ENCODE results near the gene CARD9. TPM values are rescaled to one million over a fixed set of nuclear protein-coding genes. Genes with fewer than 3 reads are reported as not detected.

CARD9 gene
- total RNA-seq, 1 donor from 2014 or later = 0.41 TPM

DNA sequence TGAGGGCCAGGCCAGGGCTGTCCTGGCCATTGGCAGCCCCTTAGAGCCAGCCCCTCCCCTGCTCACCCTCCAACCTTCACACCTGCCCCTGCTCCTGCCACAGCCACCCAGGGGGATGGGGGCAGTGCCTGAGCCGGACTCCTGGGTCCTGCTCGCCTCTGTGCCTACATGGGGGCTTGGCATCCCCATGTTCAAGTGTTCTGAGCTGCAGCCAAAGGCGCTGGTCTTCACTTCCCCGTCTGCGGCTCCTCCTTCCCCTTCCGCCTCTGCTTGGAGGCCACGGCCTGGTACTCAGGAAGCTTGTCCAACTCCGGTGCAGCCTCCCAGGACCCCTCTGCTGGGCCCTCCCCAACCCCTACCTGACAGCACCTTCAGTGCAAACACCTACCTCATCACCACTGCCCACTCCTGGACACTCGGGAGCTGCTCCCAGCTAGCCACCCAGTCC is 7.7 kb downstream of the CARD9 start:
- DNase-seq (ENCODE audit: low spot score in 2 of 2) = no peak
- FAIRE-seq = no peak

GRCh38 chr9:136364942-136365774 is 8.3 kb downstream of the CARD9 start:
- FAIRE-seq (no peak), DNase-seq (ENCODE audit: low spot score in 2 of 2) (no peak)

GRCh38 chr9:136363949-136364748 is 9.3 kb downstream of the CARD9 start:
- FAIRE-seq (no peak), DNase-seq (ENCODE audit: low spot score in 2 of 2) (no peak)

DNA sequence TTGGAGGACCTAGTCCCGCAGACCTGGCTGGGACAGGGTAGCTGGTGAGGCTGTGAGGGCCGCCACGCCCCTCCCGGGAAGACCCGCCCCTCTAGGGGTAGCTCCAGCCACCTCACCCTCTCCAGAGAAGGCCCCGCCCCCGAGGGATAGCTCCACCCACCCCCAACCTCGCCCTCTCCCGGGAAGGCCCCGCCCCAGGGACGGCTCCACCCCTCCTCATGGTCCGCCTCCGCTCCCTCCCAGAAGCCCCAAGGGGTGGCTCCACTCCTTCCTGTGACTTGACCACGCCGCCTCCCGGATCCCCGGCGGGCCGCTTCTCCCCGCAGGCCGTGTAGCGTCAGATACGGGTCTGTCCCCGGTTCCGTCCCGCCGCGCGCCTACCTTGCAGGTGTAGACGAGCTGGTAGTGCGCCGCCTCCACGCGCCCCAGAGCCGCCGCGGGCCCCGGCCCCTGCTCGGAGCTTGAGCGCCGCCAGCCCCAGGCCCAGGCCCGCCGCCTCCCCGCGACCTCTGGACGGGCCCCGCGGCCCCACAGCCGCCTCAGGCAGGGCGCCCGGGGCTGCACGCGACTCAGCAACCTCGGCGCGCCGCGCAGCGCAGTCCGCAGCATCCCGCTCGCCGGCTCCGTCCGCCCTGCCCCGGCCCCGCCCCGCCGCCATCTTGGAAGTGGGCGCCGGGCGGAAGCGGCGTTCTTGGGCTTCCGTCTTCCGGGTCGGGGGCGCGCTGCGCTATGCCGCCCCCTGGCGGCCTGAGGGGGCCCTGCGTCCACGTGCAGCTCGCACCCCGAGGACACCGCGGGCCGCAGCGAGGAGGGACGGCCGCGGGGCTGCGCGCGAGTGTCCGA is 10.1 kb downstream of the CARD9 start, which contains the start of gene DNLZ:
Gene DNLZ, minus strand, starts transcription at position 639 of the 843 bp plus-strand sequence. Its CDS starts 30 bp downstream, at position 609.
- FAIRE-seq = no peak

GRCh38 chr9:136362450-136362784 is 11.1 kb downstream of the CARD9 start:
- DNase-seq (ENCODE audit: low spot score in 2 of 2) = no peak
- no peak for FAIRE-seq

More for the DNA sequence above, 10.1 kb downstream of the CARD9 start, which contains the start of gene DNLZ:
- peak; percentile 98 to 100 for DNase-seq (ENCODE audit: low spot score in 2 of 2)

- FAIRE-seq = no peak
- DNase-seq (ENCODE audit: low spot score in 2 of 2) = no peak
These were observed 11.6 kb downstream of the CARD9 start for GRCh38 chr9:136361754-136362449.

DNA sequence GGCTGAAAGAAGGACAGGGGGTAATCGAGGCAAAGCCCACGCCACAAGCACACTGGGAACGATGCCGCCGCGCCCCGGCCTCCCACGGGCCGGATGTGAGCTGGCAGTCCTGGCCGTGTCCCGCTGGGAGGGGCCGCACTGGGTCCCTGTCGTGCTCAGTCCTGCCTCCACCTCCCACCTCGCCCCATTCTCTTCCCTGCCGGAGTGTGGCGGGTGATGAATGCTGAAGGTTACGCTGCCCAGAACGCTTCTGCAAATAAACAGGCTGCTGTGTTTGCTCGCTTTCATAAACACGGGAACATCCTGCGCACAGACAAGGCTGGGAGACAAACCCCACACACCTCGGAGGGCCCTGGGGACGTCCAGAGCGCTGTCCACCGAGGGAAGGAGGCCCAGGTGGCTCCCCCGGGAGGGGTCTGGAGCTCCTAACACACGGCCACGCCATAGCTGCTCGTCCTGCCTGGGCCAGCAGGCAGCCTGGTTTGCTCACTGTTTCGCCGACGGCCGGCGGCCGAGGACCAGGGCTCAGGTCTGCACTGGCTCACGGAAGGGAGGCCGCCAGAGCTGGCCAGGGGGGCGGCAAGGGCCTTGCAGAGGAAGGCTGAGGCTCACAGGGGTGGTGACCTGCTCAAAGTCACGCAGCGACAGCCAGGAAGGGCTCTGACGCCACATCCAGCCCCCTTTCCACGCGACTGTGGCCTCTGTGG is 12.3 kb downstream of the CARD9 start:
- peak in 1 of 2 donors; percentile 61 for DNase-seq (ENCODE audit: low spot score in 2 of 2)
- no peak for FAIRE-seq

DNA sequence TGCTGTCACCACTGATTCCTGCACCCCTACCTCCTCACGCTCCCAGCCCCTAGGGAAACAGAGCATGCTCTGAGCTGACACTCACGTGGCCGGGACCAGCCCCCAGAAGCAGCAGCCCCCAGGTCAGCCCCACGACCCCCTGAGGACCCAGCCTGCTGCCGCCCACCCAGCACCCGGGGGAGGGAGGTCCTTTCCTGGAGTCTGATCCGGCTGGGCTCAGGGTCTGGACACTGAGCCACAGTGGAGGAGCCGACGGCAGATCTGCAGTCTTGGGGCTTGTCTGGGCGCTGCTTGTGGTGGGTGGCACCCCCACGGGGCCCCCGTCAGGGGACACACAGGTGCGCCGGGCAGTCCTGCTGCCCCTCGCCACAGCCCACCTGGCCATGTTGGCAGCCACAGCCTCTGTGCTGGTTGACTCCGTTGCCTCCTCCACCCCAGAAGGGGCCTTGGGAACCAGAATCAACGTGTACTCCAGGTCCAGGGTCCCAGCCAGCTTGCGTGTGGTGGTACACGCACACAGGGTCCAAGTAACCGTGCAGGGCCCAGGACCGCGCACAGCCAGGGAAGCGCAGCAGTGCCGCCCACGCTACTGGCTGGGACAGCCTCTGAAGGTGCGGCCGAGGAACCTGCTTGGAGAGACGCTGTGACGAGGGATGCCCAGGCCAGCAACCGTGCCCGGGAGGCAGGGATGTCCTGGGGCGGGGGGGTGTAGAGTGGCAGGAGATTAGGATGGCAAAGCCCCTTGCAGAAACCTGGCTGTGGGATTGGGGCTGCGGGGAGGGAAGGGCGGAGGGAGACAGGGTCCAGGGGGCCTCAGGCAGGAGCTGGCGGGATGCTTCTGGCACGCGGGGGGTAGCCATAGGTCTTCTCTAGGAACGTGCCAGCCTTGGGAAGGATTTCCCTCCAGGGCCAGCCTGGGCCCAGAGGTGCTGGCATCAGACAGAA is 13.4 kb downstream of the CARD9 start:
- DNase-seq (ENCODE audit: low spot score in 2 of 2) = no peak
- no peak for FAIRE-seq

DNA sequence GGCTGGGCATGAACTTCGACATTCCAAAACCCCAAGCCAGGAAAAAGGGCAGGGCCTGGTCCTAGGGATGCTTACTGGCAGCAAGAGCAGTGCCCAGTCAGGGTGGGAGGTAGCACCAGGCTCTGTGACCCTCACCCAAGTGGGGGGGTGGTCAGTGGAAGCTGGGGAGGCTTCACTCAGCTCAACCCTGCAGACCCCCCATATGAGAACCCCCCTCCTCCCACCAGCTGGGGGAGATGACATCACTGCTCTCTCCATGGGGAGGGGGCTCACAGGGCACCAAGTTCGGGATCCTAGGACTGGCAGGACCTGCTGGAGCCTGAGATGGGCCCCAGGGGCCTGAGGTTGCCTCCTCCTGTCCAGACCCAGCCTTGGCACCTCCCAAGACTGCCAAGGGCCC is 14.6 kb downstream of the CARD9 start:
- FAIRE-seq = no peak
- DNase-seq (ENCODE audit: low spot score in 2 of 2) = no peak

- DNase-seq (ENCODE audit: low spot score in 2 of 2) = no peak
These were observed 15.5 kb downstream of the CARD9 start for GRCh38 chr9:136358016-136358415.

GRCh38 chr9:136357202-136357725 is 16.2 kb downstream of the CARD9 start:
- FAIRE-seq = no peak
- no peak for DNase-seq (ENCODE audit: low spot score in 2 of 2)

More at GRCh38 chr9:136358016-136358415, 15.5 kb downstream of the CARD9 start:
- FAIRE-seq = no peak

DNA sequence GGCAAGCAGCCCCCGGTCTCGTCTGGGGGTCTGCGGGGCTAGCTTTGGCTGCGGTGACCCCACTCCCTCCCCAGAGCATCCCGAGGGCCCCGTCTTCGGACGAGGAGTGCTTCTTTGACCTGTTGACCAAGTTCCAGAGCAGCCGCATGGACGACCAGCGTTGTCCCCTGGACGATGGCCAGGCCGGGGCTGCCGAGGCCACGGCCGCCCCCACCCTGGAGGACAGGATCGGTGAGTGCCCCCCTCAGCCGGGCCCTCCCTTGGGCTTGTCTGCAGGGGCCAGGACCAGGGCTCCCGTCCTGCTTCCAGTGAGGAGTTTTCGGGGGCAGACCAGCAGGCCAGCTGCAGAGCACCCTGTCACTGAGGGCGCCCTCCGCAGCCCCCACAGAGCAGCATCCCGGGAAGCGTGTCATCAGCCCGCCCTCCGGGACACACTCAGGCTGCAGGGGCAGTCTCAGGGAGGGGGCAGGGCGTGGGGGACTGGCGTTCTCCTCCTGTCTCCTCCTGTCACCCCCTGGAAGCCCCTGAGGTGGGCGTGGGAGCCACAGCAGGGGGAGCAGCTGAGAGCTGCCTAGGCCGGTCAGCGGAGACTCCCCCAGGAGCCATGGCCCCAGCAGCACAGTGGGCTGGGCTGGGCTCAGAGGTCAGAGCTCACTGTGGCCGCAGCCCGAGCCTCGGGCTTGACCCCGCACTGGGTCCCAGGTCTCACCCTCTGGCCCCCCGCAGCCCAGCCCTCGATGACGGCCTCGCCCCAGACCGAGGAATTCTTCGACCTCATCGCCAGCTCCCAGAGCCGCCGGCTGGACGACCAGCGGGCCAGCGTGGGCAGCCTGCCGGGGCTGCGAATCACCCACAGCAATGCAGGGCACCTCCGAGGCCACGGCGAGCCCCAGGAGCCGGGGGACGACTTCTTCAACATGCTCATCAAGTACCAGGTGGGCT is 17.6 kb downstream of the CARD9 start:
- FAIRE-seq = no peak
- DNase-seq (ENCODE audit: low spot score in 2 of 2) = no peak

- DNase-seq (ENCODE audit: low spot score in 2 of 2) (no peak), FAIRE-seq (no peak)
These were observed 18.8 kb downstream of the CARD9 start for GRCh38 chr9:136354592-136355085.

- FAIRE-seq (no peak), DNase-seq (ENCODE audit: low spot score in 2 of 2) (no peak)
These were observed 19.5 kb downstream of the CARD9 start for GRCh38 chr9:136353757-136354488.

GRCh38 chr9:136353088-136353487 is 20.4 kb downstream of the CARD9 start:
- FAIRE-seq (no peak), DNase-seq (ENCODE audit: low spot score in 2 of 2) (no peak)

- DNase-seq (ENCODE audit: low spot score in 2 of 2) (peak in 1 of 2 donors; percentile 67), FAIRE-seq (no peak)
These were observed 20.8 kb downstream of the CARD9 start for GRCh38 chr9:136352682-136353081.

Measured in frontal cortex (tissue), 4 donors.